Suprapubic skin (tissue), 4 donors: ENCODE results near the gene COL23A1.

Experiments
- EP300 ChIP-seq: sonication (generic); formaldehyde crosslinking; IDR thresholded peaks from one replicate; pipeline ENCODE4 v1.6.1; 2017; ENCODE audit warnings: antibody characterized with exemption
- POLR2A ChIP-seq, 2 donors: fragments of 450-650 bp; IDR thresholded peaks; one replicate each; pipeline ENCODE4 v1.6.1; 2017; ENCODE audit warnings: antibody characterized with exemption in 2 of 2, mild to moderate bottlenecking in 2 of 2, moderate library complexity in 2 of 2
- POLR2AphosphoS5 ChIP-seq, 3 donors: sonication (generic); formaldehyde crosslinking; IDR thresholded peaks; one replicate each; pipeline ENCODE4 v1.6.1; 2017; ENCODE audit warnings: antibody characterized with exemption in 3 of 3
- TF ChIP-seq, protein P1 (sequence below), 2 donors: fragments of 200-600 bp in 1 of 2; fragments of 450-650 bp in 1 of 2; sonication (generic) in 1 of 2; IDR thresholded peaks; one replicate each; pipeline ENCODE4 v1.5.1; 2016 to 2019; ENCODE audit warnings: antibody characterized with exemption in 2 of 2, mild to moderate bottlenecking in 1 of 2, moderate library complexity in 1 of 2

DNA sequence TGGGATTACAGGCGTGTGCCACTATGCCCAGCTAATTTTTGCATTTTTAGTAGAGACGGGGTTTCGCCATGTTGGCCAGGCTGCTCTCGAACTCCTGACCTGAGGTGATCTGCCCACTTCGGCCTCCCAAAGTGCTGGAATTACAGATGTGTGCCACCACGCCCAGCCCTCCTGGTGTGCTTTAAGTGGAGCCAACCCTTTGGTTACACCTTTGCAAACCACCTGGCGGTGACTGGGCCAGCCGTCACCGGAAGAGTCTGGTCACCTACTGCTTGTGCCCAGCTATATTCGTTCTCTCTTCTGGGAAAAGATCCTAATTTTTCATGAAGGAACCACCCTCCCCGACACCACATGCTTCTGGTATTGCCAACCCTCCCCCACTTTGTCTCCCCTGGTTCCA, 35.9 kb downstream of the COL23A1 start:
- TF ChIP-seq, protein P1, sequence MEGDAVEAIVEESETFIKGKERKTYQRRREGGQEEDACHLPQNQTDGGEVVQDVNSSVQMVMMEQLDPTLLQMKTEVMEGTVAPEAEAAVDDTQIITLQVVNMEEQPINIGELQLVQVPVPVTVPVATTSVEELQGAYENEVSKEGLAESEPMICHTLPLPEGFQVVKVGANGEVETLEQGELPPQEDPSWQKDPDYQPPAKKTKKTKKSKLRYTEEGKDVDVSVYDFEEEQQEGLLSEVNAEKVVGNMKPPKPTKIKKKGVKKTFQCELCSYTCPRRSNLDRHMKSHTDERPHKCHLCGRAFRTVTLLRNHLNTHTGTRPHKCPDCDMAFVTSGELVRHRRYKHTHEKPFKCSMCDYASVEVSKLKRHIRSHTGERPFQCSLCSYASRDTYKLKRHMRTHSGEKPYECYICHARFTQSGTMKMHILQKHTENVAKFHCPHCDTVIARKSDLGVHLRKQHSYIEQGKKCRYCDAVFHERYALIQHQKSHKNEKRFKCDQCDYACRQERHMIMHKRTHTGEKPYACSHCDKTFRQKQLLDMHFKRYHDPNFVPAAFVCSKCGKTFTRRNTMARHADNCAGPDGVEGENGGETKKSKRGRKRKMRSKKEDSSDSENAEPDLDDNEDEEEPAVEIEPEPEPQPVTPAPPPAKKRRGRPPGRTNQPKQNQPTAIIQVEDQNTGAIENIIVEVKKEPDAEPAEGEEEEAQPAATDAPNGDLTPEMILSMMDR (IDR thresholded peaks at IDR 0.05), result no peak
- TF ChIP-seq POLR2AphosphoS5 (IDR thresholded peaks at IDR 0.05) (no peak), POLR2A (IDR thresholded peaks at IDR 0.05) (no peak), EP300 (no peak)
